Measurements from ENCODE around the gene CATSPER3.

GRCh38 chr5:135051872-135052271 is 84.2 kb downstream of the CATSPER3 start:
- TF ChIP-seq, protein P1, sequence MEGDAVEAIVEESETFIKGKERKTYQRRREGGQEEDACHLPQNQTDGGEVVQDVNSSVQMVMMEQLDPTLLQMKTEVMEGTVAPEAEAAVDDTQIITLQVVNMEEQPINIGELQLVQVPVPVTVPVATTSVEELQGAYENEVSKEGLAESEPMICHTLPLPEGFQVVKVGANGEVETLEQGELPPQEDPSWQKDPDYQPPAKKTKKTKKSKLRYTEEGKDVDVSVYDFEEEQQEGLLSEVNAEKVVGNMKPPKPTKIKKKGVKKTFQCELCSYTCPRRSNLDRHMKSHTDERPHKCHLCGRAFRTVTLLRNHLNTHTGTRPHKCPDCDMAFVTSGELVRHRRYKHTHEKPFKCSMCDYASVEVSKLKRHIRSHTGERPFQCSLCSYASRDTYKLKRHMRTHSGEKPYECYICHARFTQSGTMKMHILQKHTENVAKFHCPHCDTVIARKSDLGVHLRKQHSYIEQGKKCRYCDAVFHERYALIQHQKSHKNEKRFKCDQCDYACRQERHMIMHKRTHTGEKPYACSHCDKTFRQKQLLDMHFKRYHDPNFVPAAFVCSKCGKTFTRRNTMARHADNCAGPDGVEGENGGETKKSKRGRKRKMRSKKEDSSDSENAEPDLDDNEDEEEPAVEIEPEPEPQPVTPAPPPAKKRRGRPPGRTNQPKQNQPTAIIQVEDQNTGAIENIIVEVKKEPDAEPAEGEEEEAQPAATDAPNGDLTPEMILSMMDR (IDR thresholded peaks at IDR 0.05): no peak
- TF ChIP-seq POLR2A (IDR thresholded peaks at IDR 0.05): no peak
- no peak for TF ChIP-seq EP300 (IDR thresholded peaks at IDR 0.05)

Data from ovary (tissue), 3 donors.